GM20431 (cell line): Measurements from ENCODE around the gene JPH4.

ENCODE experiments used
- in situ Hi-C: fragments of 300-500 bp; cut with MseI, MboI; formaldehyde crosslinking; loops from one replicate; pipeline ENCODE4 v1.15.0; 2020; ENCODE audit warnings: low sequenced_read_pairs; ENCODE audit not compliant: unreplicated experiment

Gene JPH4

DNA sequence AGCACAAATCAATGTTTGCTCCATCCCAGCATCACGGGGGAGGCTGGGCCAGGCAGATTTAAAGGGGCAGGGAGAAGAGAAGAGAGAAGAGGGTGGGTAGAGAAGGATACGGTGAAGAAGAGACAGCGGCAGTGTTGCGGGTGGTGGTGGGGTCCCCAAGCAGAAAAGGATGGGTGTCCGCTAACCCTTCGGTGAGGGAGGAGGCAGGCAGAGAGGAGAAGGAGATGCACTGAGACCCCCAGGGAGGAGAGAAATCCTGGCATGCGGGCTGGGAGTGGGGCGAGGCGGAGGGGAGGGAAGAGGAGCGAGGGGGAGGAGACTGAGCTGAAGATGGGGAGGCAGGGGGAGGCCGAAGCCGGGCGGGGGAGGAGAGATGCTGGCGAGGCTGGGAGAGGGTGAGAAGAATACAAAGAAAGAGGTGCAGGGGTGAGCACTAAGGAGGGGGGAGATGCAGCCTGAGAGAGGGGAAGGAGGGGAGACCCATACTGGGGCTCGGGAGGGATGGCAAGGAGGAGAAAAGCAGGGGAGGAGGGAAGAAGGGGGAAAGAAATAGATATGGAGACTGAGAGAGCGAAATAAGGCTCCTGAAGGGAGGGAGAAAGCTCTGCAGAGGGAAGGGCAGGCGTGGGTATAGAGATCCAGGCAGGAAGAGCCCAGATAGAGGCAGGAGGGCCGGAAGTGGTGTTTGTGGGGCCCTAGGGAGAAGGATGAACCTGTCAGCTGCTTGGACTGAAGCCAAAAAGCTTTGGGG, at the start of gene JPH4:
Gene JPH4, minus strand, starts transcription at position 231 of the 751 bp plus-strand sequence. CDS start 1,337 bp downstream, outside the sequence.
- in situ Hi-C loops = no loop called here

DNA sequence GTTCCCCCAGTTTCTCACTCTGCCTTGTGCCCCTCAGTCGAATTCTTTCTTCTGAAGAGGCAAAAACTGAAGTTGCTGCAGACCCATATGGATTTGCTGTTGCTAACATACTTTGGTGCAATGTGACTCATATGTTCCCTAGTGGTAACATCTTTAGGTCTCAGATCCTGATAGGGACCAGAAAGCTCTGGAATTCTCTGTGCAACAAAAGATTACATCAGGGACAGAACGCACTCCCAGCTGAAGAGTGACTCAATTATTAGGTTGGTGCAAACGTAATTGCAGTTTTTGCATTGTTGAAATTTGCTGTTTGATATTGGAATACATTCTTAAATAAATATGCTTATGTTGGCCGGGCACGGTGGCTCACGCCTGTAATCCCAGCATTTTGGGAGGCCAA, 49.4 kb upstream of the JPH4 start:
- in situ Hi-C loops = no loop called here

DNA sequence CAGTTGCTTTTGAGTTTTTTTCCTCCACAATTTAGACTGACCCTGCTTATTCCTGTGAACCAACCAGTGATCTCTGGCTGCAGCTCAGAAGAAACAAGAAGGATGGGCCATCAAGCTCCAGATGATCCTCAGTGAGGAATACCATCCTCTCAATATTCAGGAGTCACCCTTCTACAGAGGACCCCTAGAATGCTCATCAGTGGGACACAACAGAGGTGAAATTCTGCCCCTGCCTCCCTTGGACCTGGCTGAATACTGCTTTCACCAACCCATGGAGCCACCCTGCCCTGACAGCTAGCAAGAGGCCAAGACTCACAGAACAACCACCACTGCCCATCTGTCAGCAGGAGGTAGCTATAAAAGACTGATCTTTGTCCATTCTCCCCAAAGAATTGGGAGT, 48.4 kb upstream of the JPH4 start:
- in situ Hi-C loops = no loop called here

DNA sequence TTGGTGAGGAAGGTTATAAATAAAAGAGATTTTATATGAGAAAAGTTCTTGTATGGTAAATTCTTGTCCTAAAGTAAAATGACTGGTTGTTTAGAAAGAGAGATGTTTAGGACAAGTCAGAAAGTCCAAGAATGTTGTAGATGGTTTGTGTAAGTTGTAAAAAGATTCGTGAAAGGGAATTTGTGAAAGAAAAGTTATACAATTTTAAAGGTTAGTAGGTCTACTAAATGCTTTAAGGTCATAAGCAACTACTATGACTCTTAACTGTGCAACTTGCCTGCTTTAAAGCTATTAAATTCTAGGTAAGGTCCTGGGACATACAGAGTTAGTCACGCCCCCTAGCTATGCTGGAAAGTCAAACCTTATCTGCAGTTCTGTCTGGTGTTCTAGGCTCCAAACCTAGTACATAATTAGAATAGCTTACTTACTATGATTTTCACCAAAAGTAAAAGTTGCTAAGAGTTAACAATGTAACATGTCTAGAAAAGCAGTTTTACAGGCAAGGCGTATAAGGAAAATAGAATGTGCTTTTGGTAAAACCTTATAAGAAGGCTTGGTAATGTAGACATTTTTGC, 46.3 kb upstream of the JPH4 start:
- in situ Hi-C loops = no loop called here

DNA sequence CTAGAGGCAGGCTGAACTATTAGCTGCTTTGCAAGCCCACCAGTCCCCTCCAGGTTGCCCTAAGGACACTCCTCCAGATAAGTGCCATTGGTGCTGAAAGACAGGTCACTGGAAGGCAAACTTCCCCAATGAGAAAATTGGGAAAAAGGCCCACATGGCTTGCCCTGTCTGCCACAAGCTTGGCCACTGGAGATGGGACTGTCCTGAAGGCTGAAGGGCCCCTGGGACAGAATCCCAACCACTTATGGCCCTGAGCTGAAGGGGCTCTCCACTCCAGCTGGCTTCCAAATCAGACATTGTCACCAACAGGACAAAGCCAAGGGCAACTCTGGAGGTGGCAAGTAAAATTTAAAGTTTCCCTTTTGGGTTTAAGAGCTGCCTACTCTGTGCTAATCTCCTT, 45.4 kb upstream of the JPH4 start:
- in situ Hi-C loops = no loop called here

DNA sequence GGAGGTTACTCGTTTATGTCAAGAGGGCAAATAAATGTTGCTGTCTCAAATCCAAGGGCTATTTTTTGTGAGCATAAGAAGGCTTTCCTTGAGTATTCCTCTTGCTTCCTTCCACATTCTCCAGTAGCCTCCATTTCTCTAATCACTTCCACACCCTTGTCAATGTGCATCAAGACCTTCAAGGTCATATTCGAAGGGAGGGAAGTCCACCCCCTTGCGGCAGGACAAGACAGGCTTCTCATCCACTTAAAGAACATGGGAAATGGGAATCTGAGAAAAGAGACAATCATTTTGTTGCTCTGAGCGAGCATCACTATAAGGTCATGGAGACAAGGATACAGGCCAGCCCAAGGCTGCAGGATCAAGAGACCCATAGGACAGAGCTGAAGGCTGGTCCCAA, 44.4 kb upstream of the JPH4 start:
- in situ Hi-C loops = no loop called here

DNA sequence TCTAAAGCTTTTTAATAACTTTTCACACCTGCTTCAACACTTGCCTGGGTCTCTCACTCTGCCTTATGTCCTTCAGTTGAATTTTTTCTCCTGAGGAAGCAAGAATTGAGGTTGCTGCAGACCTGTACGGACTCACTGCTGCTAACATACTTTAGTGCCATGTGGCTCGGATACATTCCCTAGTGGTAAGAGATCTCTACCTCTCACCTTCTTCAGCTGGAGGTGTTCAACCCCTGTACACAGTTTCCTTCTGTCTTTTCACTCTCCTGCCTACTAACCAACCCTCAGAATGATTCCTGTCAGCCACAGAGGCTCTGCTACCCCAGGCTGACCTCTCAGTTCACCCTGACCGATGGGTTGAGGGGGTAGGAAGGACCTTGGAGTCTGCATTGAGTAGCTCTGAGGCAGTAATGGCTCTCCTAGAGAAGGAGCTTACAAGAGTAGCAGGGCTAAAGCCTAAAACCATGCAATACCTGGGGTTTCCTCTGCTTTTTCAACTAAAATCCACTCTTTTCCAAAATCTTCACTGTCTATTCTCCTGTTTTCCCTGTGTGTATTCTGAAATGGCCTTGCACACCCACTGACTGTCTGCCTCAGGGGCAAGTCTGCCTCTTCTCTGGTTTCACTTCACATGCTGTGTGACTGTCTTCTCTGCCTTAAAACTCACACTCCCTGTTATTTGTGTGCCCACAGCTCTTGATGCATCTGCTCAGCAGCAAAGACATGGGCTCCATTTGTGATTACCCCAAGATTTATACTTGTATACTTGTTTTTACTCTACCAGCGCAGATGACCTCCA, 43.5 kb upstream of the JPH4 start:
- in situ Hi-C loops = no loop called here

DNA sequence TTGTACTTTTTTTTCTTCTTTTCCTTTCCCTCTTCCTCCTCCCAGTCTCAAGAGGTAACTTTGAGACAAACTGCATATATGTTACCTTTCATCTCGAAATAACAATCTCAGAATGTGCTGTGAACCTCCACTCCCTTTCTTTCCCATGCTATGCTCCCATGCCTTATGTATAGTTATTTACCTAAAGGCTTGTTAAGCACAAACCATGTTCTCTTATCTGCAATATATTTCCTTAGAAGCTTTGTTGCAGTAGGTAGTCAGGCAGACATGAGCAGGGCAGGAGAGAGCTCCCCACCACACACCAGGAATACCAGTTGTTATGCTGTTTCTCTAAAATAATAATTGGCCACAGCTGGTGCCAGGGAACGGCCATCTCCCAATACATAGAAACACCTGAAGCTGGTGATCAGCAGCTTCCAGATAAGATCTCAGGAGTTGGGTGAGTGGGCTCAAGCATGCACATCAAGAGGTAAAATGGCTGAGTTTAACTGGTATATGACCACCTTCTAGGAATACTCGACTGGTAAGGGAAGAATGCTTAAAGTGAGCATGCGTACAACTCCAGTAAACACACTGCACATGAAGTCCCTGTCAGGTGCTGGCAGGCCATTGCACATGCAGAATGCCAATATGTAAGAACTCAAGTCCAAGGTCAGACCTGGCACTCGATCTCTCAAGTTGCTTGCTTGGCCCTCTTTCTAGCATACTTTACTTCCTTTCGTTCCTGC, 42.8 kb upstream of the JPH4 start:
- in situ Hi-C loops = no loop called here

DNA sequence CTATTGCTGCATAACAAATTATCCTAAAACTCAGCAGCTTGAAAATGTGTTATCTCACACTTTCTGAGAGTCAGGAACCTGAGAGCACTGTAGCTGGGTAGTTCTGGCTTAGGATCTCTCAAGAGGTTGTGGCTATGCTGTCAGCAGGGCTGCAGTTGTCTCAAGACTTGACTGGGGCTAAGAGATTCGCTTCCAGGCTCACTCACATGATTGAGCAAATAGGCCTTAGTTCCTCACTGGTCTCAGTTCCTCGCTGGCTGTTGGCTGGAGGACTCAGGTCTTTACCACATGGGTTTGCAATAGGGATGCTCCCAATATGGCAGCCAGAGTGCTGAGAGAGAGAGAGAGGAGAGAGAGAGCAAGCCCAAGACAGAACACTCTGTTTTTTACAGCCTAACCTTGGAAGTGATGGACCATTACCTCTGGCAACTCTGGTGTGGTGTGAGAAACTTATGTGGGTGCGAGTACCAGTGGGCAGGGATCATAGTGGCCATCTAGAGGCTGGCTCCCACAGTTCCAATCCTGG, 41.6 kb upstream of the JPH4 start:
- in situ Hi-C loops = no loop called here

DNA sequence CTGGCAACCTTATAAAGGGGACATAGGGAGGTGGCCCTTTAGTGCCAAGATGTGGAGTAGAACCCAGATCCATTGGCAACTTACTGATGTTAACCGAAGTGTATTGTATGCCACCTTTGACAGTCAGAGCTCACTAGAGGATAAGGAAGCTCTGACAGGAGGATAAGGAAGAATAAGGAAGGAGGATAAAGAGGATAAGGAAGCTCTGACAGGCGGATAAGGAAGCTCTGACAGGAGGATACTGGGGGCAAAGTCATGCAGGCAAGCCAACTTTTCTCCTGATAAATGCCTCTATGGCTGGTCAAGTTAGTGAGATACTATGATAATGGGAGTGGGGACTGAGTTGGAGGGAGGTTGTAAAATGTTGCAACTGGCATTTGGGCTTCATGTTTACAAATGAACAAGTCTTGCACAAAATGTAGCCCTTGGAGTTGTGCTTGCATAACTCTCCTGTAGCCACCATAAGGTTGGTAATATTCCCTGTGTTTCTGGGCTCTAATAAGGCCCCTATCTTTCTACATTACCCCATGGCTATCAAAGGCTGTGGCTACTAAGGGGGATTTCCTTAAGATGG, 39.9 kb upstream of the JPH4 start:
- in situ Hi-C loops = no loop called here

DNA sequence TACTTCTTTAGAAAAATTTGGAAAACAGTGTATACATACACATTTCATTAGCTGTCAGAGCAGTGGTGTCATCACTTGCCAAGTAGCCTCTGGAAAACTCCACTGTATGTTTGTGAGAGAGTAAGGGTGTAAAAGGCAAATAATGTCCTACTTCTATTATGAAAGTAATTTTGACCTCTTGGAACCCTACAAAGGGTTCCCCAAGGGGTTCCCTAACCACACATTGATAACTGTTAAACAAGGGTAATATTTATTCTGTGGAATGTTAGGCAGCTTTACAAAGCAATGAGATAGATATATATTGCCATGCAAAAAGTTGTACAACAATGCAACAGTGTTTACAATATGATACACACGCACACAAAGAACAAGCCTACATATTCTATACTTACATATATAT, 38.9 kb upstream of the JPH4 start:
- in situ Hi-C loops = no loop called here

DNA sequence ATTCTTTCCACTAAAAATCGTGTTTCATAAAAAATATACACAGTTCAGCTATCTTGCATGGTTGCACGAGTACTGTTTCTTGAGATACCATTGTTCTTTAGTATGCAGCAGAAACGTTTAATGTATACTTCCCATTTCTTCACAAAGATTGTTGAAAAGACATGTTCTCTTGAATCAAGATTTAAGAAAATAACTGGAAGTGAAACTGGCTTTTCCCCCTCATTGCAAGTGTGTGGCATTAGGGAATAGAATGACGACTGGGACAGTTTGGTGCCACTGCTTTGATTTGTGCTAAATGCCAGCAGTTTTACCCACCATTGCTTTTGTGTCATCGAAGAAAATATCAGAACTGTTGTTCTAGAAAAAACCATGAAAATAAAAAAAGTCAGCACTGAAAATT, 37.3 kb upstream of the JPH4 start:
- in situ Hi-C loops = no loop called here

DNA sequence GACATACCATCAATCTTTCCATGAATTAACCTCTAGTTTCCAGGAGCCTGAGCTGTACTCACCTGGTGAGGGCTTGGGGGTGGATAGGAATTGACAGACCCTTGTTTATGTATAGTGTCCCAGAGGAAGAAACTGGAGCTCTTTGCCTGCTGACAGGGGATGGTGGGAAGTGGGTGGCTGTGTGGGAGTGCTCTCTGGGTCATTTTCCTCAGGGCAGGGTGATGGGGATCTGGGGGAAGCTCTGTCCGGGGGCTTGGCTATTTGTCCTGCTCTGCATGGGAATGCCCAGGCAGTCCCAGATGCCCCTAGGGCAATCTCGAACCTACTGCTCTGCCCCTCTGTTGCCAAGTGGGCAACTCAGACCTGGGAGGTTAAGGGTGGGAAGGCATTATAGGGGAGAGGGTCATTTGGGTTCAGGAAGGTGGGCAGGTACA, 35.8 kb upstream of the JPH4 start:
- in situ Hi-C loops = no loop called here

DNA sequence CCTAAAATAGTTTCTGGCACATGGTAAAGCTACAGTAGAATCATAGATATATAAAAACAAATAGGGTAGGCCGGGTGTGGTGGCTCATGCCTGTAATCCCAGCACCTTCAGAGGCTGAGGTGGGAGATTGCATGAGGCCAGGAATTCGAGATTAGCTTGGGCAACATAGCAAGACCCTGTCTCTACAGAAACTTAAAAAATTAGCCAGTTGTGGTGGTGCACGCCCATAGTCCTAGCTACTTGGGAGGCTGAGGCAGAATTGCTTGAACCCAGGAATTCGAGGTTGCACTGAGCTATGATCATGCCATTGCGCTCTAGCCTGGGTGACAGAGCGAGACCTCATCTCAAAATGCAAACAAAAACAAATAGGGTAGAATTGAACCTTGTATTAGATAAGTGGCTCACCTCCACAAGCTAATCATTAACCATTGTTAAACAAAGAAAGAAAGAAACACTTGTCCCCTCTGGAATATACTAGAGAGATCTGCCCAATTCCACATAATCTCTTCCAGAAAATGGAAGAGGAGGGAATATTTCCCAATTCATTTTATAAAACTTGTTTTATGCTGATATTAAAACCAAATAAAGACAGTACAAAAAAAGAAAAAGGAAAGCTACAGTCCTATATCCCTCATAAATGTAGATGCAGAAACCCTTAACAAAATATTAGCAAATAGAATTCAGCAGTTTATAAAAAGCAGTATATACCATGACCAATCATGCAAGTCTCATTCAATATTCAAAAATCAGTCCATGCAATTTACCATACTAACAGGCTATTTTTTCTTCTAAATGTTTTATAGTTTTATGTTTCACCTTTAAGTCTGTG, 34.9 kb upstream of the JPH4 start:
- in situ Hi-C loops = no loop called here

DNA sequence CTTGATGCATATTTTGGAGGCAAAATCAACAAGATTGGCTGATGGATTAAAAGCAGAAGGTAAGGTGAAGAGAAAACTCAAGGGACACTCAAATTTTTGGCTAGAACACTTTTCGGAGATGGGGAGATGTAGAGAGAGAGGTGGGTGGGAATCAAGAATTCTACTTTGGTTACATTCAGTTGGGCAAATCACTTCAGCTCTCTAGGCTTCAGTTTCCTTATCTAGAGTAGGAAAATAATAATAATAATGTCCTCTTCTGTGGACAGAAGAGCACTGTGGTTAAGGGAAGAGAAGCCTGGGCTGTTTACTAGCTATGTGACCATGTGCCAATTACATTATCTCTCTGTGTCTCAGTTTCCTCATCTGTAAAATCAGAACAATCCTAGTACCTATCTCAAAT, 34.2 kb upstream of the JPH4 start:
- in situ Hi-C loops = no loop called here

DNA sequence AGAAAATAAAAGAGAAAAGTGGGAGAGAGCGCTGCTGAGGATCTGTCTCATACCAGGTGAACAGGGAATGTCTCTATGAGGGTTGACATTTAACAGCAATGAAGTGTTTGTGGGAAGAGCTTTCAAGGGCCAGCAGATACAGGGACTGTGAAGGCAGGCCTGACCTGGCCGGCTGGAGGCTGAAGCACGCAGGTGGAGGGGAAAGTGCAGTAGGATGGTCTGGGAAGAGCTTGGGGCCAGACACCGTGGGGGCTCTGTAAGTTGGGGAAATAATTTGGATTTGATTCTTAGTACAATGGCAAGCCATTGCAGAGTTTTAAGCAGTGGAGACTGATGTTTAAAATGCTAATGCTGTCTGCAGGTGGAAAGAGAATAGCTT, 33.8 kb upstream of the JPH4 start:
- in situ Hi-C loops = no loop called here

DNA sequence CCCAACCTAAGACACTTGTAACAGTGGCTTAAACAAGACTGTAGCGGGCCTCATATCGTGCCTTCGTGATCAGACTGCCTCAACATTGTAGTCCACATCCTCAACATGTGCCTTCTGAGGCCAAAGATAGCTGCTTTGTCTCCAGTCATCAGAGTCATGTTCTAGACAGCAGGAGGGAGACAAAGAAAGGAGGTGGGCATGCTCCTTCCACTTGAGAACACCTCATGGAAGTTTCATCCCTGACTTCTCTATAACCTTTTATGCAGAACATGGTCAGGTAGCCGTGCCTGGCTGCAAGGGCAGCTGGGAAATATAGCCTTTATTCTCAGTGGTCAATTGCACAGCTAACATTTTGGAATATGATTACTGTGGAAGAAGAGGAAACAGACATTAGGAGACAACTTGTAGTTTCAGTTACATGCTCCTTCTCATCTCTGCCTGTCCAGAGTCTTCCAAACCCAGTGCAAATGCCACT, 32.3 kb upstream of the JPH4 start:
- in situ Hi-C loops = no loop called here

DNA sequence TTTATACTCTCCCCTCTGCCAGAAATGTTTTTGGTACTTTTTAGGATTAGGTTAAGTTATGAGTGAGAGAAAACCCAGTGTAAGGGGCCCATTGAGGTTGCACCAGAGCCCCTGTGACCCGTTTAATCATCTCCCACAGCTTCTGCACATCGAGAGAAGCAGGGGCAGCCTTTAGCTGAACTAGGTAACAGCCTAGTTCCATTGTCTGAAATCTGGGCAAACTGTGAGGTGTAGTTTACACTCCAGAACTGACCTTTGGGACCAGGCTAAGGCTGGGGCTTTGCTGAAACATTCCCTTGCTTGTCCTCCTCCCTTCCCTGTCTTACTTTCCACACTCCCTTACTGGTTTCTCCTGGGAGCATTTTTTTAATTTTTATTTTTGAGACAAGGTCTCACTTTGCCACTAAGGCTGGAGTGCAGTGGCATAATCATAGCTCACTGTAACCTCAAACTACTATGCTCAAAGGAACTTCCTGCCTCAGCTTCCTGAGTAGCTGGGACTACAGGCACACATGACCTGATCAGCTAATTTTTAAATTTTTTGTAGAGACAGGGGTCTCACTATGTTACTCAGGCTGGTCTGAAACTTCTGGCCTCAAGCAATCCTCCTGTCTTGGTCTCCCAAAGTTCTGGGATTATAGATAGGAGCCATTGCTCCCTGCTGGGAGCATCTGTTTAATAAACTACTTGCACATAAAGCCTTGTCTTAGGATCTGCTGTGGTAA, 31.7 kb upstream of the JPH4 start:
- in situ Hi-C loops = no loop called here
